K562 (cell line): ENCODE measurements around the gene ZNF441. TPM values are rescaled to one million over a fixed set of nuclear protein-coding genes. Genes with fewer than 3 reads are reported as not detected.
A peak's percentile ranks its signal among the peaks of the same experiment; 100 is the strongest.

Source experiments
- CBFA2T3 ChIP-seq: fragments of 450-650 bp; IDR thresholded peaks from 2 replicates; pipeline ENCODE4 v1.6.1; 2017
- CBX3 ChIP-seq, 2 experiments: IDR thresholded peaks; 1 replicate in 1 of 2; 2 replicates in 1 of 2; pipeline ENCODE4 v1.6.1; 2012; ENCODE audit warnings: inconsistent platforms in 2 of 2, low read length in 2 of 2, borderline replicate concordance in 1 of 2, control low read depth in 1 of 2
- CEBPG ChIP-seq, 3 experiments: fragments of 200-800 bp in 1 of 3; sonication (Bioruptor generic) in 1 of 3; sonication (generic) in 1 of 3; formaldehyde crosslinking in 1 of 3; IDR thresholded peaks in 2 of 3; conservative IDR thresholded peaks in 1 of 3; 2 replicates each; pipeline versions ENCODE4 v1.6.1 to v1.8.0; 2016 to 2022; ENCODE audit warnings: missing compliant biosample characterization in 2 of 3, missing genetic modification characterization in 2 of 3, mild to moderate bottlenecking in 1 of 3, missing genetic modification reagents in 1 of 3
- COPS2 ChIP-seq: fragments of 450-650 bp; conservative IDR thresholded peaks from 2 replicates; pipeline ENCODE4 v1.6.1; 2016; ENCODE audit warnings: mild to moderate bottlenecking, moderate library complexity
- DNMT1 ChIP-seq: fragments of 450-650 bp; IDR thresholded peaks from 2 replicates; pipeline ENCODE4 v1.6.1; 2016; ENCODE audit warnings: antibody characterized with exemption, mild to moderate bottlenecking
- GTF2E2 ChIP-seq: fragments of 200-800 bp; sonication (Bioruptor generic); IDR thresholded peaks from 2 replicates; pipeline ENCODE4 v1.6.1; 2016; ENCODE audit warnings: missing genetic modification characterization, missing compliant biosample characterization
- HNRNPL ChIP-seq: fragments of 200-400 bp; formaldehyde crosslinking; IDR thresholded peaks from 2 replicates; pipeline ENCODE4 v1.6.1; 2017; ENCODE audit warnings: low read depth, mild to moderate bottlenecking, low read length
- MBD2 ChIP-seq: sonication (generic); IDR thresholded peaks from 2 replicates; pipeline ENCODE4 v1.6.1; 2016; ENCODE audit warnings: low read depth, borderline replicate concordance
- PHF21A ChIP-seq: fragments of 450-650 bp; IDR thresholded peaks from 2 replicates; pipeline ENCODE4 v1.6.1; 2017; ENCODE audit warnings: low read depth, borderline replicate concordance
- RAD51 ChIP-seq: fragments of 450-650 bp; IDR thresholded peaks from 2 replicates; pipeline ENCODE4 v1.7.1; 2016; ENCODE audit warnings: low read depth, mild to moderate bottlenecking, borderline replicate concordance
- RFX7 ChIP-seq: fragments of 250-450 bp; sonication (Bioruptor Pico); IDR thresholded peaks from 2 replicates; pipeline ENCODE4 v1.5.1; 2021; ENCODE audit warnings: mild to moderate bottlenecking
- SAFB2 ChIP-seq: fragments of 200-400 bp; formaldehyde crosslinking; IDR thresholded peaks from 2 replicates; pipeline ENCODE4 v1.6.1; 2018; ENCODE audit warnings: borderline replicate concordance, low read length, low read depth, moderate library complexity; ENCODE audit not compliant: severe bottlenecking
- TCF7 ChIP-seq: sonication (generic); IDR thresholded peaks from 2 replicates; pipeline ENCODE4 v1.6.1; 2016; ENCODE audit warnings: antibody characterized with exemption, borderline replicate concordance
- YY1 ChIP-seq, 3 experiments: IDR thresholded peaks; 2 replicates each; pipeline ENCODE4 v1.6.1; 2011; ENCODE audit warnings: low read length in 2 of 3, mild to moderate bottlenecking in 2 of 3, moderate library complexity in 2 of 3, borderline replicate concordance in 1 of 3, control low read depth in 1 of 3, low read depth in 1 of 3; ENCODE audit not compliant: insufficient read depth in 3 of 3, insufficient replicate concordance in 2 of 3, control insufficient read depth in 1 of 3, insufficient read length in 1 of 3; ENCODE audit errors: extremely low read depth in 1 of 3
- ZC3H11A ChIP-seq: IDR thresholded peaks from 2 replicates; pipeline ENCODE4 v1.6.1; 2012; ENCODE audit warnings: low read depth, low read length, improper control_type of control experiment
- ZEB2 ChIP-seq: fragments of 450-650 bp; IDR thresholded peaks from 2 replicates; pipeline ENCODE4 v1.6.1; 2016
- ZFP1 ChIP-seq: fragments of 450-650 bp; formaldehyde crosslinking; IDR thresholded peaks from 2 replicates; pipeline ENCODE4 v1.4.0; 2020; ENCODE audit warnings: mild to moderate bottlenecking, mixed read lengths
- ZKSCAN1 ChIP-seq: fragments of 150-350 bp; IDR thresholded peaks from 2 replicates; pipeline ENCODE4 v1.6.1; 2016; ENCODE audit warnings: low read depth, low read length
- ZNF121 ChIP-seq: sonication (generic); formaldehyde crosslinking; conservative IDR thresholded peaks from 2 replicates; pipeline ENCODE4 v1.8.0; 2022; ENCODE audit warnings: missing genetic modification reagents
- ZNF232 ChIP-seq: sonication (generic); formaldehyde crosslinking; IDR thresholded peaks from 2 replicates; pipeline ENCODE4 v1.8.0; 2022; ENCODE audit warnings: mild to moderate bottlenecking, missing genetic modification reagents
- ZNF274 ChIP-seq: IDR thresholded peaks from 2 replicates; pipeline ENCODE4 v1.6.1; 2011; ENCODE audit warnings: low read depth, mild to moderate bottlenecking, low read length, moderate library complexity, borderline replicate concordance
- ZNF507 ChIP-seq: conservative IDR thresholded peaks from 2 replicates; pipeline ENCODE4 v1.6.1; 2017; ENCODE audit warnings: missing genetic modification characterization, missing compliant biosample characterization
- ZSCAN32 ChIP-seq: fragments of 450-650 bp; formaldehyde crosslinking; IDR thresholded peaks from 2 replicates; pipeline ENCODE4 v1.4.0; 2020; ENCODE audit warnings: mild to moderate bottlenecking, moderate library complexity
- ZZZ3 ChIP-seq: fragments of 450-650 bp; IDR thresholded peaks from 2 replicates; pipeline ENCODE4 v1.6.1; 2016; ENCODE audit warnings: antibody characterized with exemption, mild to moderate bottlenecking, moderate library complexity
- polyA plus RNA-seq, 8 experiments: library from polyadenylated mRNA; depleted of rRNA in 4 of 8; stranded (reverse) in 5 of 8; unstranded in 3 of 8; fragments of >200 nt; fragmentation: Nextera tagmentation in 2 of 8; fragmentation: Illumina TruSeq in 1 of 8; extraction: Ambion mirVana in 2 of 8; extraction: Trizol in 1 of 8; gene quantifications; 2 replicates each; pipeline versions ENCODE4 v1.2.1 to v1.2.3, GENCODE V29; 2011 to 2014; ENCODE audit warnings: inconsistent platforms in 1 of 8, missing spikeins in 1 of 8
- total RNA-seq, 7 experiments: library from RNA; depleted of rRNA in 6 of 7; stranded (reverse); fragments of >200 nt in 6 of 7; fragmentation: Illumina TruSeq in 2 of 7; extraction: Trizol in 2 of 7; gene quantifications; 2 replicates each; pipeline versions ENCODE4 v1.2.1 to v1.2.3, GENCODE V29; 2011 to 2021; ENCODE audit warnings: low replicate concordance in 1 of 7
- TF ChIP-seq, protein P1 (sequence below): fragments of 450-650 bp; IDR thresholded peaks from 2 replicates; pipeline ENCODE4 v1.7.0; 2016; ENCODE audit warnings: borderline replicate concordance
- TF ChIP-seq, protein P2 (sequence below): fragments of 450-650 bp; IDR thresholded peaks from one replicate; pipeline ENCODE4 v1.6.1; 2018; ENCODE audit warnings: mild to moderate bottlenecking, moderate library complexity; ENCODE audit not compliant: partially characterized antibody

Gene ZNF441
- total and polyA plus RNA-seq, 9 of the 15 experiments (the other 6 are each of a cell fraction or from before 2014, with no cell fraction given): 1.9 to 14.0 (median 7.8) TPM

DNA sequence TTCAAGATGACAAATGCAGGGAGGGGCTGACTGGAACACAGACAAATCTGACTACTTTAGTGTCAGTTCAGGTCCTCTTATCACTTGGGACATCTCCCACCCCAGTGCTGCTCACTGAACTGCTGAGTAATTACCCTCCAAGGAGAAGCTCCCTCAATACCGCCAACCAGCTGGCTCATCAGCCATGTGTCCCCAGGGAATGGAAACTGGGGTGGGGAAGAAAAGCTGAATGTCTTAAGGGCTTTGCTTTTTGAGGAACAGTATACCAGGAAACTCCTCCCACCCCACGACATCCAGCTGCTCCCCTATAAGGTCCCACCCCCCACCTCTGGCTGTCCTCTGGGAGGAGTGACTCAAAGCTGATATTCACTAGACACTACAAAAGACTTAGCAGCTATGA lies 30.1 kb upstream of the ZNF441 start (continued):
- TF ChIP-seq CBX3 (IDR thresholded peaks at IDR 0.05; ENCODE audit: borderline replicate concordance in 1 of 2, low read length in 2 of 2) (no peak), DNMT1 (no peak), HNRNPL (no peak), ZNF232 (no peak), RFX7 (no peak), YY1 (IDR thresholded peaks at IDR 0.05; ENCODE audit: borderline replicate concordance in 1 of 3, control insufficient read depth in 1 of 3, extremely low read depth in 1 of 3, insufficient read depth in 3 of 3, insufficient read length in 1 of 3, insufficient replicate concordance in 2 of 3, low read depth in 1 of 3, low read length in 2 of 3) (no peak), TCF7 (no peak), ZNF121 (CRISPR knock-in tag) (no peak), GTF2E2 (no peak), ZFP1 (CRISPR knock-in tag) (no peak), CBFA2T3 (peak; percentile 53; the same call in 1 of the 2 replicates), MBD2 (no peak), ZNF274 (no peak), ZEB2 (0 out of 2 replicates have a peak, but pooled peaks have one; percentile 29), CEBPG (CRISPR knock-in tag; IDR thresholded peaks at IDR 0.05) (no peak), CEBPG (tag; conservative IDR thresholded peaks at IDR 0.05 in 1 of 2, IDR thresholded peaks at IDR 0.05 in 1 of 2) (no peak), RAD51 (no peak), ZZZ3 (no peak), SAFB2 (no peak), PHF21A (no peak), ZC3H11A (no peak), COPS2 (no peak), ZKSCAN1 (no peak), ZSCAN32 (CRISPR knock-in tag) (no peak), ZNF507 (tag) (no peak)
- TF ChIP-seq, protein P1, sequence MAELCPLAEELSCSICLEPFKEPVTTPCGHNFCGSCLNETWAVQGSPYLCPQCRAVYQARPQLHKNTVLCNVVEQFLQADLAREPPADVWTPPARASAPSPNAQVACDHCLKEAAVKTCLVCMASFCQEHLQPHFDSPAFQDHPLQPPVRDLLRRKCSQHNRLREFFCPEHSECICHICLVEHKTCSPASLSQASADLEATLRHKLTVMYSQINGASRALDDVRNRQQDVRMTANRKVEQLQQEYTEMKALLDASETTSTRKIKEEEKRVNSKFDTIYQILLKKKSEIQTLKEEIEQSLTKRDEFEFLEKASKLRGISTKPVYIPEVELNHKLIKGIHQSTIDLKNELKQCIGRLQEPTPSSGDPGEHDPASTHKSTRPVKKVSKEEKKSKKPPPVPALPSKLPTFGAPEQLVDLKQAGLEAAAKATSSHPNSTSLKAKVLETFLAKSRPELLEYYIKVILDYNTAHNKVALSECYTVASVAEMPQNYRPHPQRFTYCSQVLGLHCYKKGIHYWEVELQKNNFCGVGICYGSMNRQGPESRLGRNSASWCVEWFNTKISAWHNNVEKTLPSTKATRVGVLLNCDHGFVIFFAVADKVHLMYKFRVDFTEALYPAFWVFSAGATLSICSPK: no peak
- TF ChIP-seq, protein P2, sequence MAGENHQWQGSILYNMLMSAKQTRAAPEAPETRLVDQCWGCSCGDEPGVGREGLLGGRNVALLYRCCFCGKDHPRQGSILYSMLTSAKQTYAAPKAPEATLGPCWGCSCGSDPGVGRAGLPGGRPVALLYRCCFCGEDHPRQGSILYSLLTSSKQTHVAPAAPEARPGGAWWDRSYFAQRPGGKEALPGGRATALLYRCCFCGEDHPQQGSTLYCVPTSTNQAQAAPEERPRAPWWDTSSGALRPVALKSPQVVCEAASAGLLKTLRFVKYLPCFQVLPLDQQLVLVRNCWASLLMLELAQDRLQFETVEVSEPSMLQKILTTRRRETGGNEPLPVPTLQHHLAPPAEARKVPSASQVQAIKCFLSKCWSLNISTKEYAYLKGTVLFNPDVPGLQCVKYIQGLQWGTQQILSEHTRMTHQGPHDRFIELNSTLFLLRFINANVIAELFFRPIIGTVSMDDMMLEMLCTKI: no peak
